ENCODE measurements around the gene GRXCR2. TPM values are rescaled to one million over a fixed set of nuclear protein-coding genes. Genes with fewer than 3 reads are reported as not detected.
"Not testable (repeated sequence)": the region's sequence is repeated elsewhere in the genome, so short reads cannot be mapped to it uniquely, and the experiment has no call there.

GRXCR2 gene
- total and polyA plus RNA-seq, 2 donors, result 0.05 TPM

DNA sequence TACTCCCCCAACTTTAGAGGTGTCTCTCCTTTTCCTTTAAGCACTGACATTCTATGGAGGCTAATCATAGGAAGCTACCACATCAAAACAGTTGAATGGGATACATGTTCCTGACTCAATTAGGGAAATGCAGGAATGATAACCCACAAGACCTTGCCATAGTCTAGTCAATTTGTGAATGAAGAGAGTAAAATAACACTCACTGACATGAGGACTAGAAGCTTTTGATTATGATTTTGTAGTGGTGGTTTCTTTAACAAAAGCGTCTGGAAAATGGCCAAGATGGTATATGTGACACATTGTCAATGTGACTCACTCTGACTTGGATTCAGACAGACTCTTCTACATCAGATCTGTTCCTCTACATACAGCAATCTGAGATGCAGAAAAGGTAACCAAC, 24.0 kb downstream of the GRXCR2 start:
- 90% methylated on average over 1 of the region's 1 CpG for WGBS
- H3K36me3 ChIP-seq (ENCODE audit: control insufficient read depth in 2 of 2, insufficient read depth in 2 of 2, low read length in 1 of 2), result no peaks in the 10 kb centered on the region
- no peak overlapping the region for H3K4me3 ChIP-seq (ENCODE audit: low read length in 2 of 2)
- no peaks in the 10 kb centered on the region for H3K9me3 ChIP-seq (ENCODE audit: control insufficient read depth in 2 of 2, insufficient read depth in 1 of 2, low read length in 1 of 2)
- no peak overlapping the region for H3K27ac ChIP-seq (ENCODE audit: low read depth in 1 of 2, low read length in 1 of 2)
- H3K4me1 ChIP-seq (ENCODE audit: control insufficient read depth in 2 of 2, insufficient read depth in 2 of 2, low read length in 2 of 2), result no peaks in the 10 kb centered on the region
- no peak for DNase-seq (ENCODE audit: low read depth in 6 of 9, low spot score in 9 of 9)
- H3K27me3 ChIP-seq (ENCODE audit: control insufficient read depth in 2 of 2, insufficient read depth in 1 of 2, low read length in 1 of 2), result no peaks in the 10 kb centered on the region

DNA sequence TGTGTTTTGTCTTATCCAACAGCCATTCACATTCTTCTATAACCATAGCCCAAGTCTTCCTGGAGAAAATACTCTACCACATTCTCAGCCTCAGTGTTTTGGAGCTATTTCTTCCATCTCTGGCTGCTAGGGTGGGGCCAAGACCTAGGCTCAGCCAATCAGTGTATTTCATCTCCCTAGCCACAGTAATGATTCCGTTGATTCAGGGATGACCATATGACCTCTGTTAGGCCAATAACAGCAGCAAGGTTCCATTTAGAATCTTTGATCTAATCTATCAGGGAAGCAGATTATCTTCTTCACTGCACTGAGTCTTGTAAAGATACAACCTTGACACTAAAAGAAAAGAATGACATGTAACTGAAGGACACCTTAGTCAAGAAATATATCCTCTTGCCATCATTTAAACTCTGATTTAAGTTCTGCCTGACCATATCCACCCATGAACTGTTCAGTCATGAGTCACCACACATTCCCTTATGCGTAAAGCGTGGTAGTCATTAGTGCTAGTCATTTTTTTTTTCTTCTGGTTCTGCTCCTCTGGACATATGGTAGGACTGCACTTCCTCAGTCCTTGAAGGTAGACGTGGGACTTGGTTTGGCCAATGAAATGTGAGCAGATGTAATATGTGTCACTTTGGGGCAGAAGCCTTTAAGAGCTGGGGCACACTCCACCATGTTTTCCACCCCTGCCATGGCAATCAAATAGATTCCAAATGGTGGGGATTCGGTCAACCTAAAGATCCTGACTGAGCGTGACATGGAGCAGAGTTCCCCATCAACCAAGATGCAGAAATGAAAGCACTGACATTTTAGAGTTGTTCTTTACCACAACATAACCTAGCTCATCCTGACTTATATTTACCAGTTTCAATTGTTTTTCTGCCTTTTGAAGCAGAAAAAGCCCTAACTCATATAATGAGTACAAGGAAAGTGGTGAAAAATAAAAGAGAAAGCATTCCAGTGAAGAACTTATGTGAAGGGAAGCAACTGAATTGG, 25.0 kb downstream of the GRXCR2 start:
- H3K27me3 ChIP-seq (ENCODE audit: control insufficient read depth in 2 of 2, insufficient read depth in 1 of 2, low read length in 1 of 2), result no peaks in the 10 kb centered on the region
- DNase-seq (ENCODE audit: low read depth in 6 of 9, low spot score in 9 of 9), result no peak
- no peaks in the 10 kb centered on the region for H3K9me3 ChIP-seq (ENCODE audit: control insufficient read depth in 2 of 2, insufficient read depth in 1 of 2, low read length in 1 of 2)
- no peak overlapping the region for H3K4me3 ChIP-seq (ENCODE audit: low read length in 2 of 2)
- H3K4me1 ChIP-seq (ENCODE audit: control insufficient read depth in 2 of 2, insufficient read depth in 2 of 2, low read length in 2 of 2), result no peaks in the 10 kb centered on the region
- H3K27ac ChIP-seq (ENCODE audit: low read depth in 1 of 2, low read length in 1 of 2), result no peak overlapping the region
- no peaks in the 10 kb centered on the region for H3K36me3 ChIP-seq (ENCODE audit: control insufficient read depth in 2 of 2, insufficient read depth in 2 of 2, low read length in 1 of 2)
- WGBS, result 97% methylated on average over 6 of the region's 6 CpGs

DNA sequence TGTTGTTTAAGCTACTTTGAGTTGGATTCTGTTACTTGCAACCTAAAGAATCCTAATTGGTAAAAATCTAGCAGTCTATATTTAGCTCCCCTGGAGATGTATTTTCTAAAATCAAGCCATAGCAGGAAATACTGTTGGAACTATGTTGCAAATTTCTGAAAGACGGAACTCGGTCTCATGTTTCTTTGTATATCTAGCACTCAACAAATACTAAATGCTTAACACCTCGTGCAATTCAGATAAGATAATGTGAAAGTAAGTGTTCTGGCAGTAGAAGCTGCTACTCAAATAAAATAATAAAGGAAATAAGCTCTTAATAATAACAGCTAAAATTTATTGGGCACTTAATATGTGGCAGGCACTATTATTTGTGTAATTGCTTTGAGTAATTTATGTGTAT, 26.7 kb downstream of the GRXCR2 start:
- 92% methylated on average over 3 of the region's 3 CpGs for WGBS
- H3K27me3 ChIP-seq (ENCODE audit: control insufficient read depth in 2 of 2, insufficient read depth in 1 of 2, low read length in 1 of 2), result no peaks in the 10 kb centered on the region
- no peak overlapping the region for H3K27ac ChIP-seq (ENCODE audit: low read depth in 1 of 2, low read length in 1 of 2)
- H3K9me3 ChIP-seq (ENCODE audit: control insufficient read depth in 2 of 2, insufficient read depth in 1 of 2, low read length in 1 of 2), result no peaks in the 10 kb centered on the region
- H3K4me3 ChIP-seq (ENCODE audit: low read length in 2 of 2), result no peak overlapping the region
- no peaks in the 10 kb centered on the region for H3K36me3 ChIP-seq (ENCODE audit: control insufficient read depth in 2 of 2, insufficient read depth in 2 of 2, low read length in 1 of 2)
- no peaks in the 10 kb centered on the region for H3K4me1 ChIP-seq (ENCODE audit: control insufficient read depth in 2 of 2, insufficient read depth in 2 of 2, low read length in 2 of 2)
- no peak for DNase-seq (ENCODE audit: low read depth in 6 of 9, low spot score in 9 of 9)

DNA sequence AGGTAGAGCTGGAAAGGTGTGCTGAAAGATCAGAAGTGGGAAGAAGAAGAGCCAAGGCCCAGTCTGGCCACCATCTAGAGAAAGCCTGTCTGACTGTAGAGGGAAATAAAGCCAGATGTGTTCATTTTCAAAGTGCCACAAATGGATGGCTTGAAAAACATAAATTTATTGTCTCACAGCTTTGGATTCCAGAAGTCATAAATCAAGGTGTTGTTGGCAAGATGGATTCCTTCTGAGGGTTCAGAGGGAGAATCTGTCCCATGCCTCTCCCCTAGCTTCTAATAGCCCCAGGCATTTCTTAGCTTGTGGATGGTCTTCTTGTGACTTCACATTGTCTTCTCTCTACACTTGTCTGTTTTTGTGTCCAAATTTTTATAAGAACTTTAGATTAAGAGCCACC, 31.5 kb downstream of the GRXCR2 start:
- no peak overlapping the region for H3K27ac ChIP-seq (ENCODE audit: low read depth in 1 of 2, low read length in 1 of 2)
- H3K36me3 ChIP-seq (ENCODE audit: control insufficient read depth in 2 of 2, insufficient read depth in 2 of 2, low read length in 1 of 2), result no peaks in the 10 kb centered on the region
- DNase-seq (ENCODE audit: low read depth in 6 of 9, low spot score in 9 of 9), result no peak
- no peak overlapping the region for H3K4me3 ChIP-seq (ENCODE audit: low read length in 2 of 2)
- no peaks in the 10 kb centered on the region for H3K9me3 ChIP-seq (ENCODE audit: control insufficient read depth in 2 of 2, insufficient read depth in 1 of 2, low read length in 1 of 2)
- H3K4me1 ChIP-seq (ENCODE audit: control insufficient read depth in 2 of 2, insufficient read depth in 2 of 2, low read length in 2 of 2), result no peaks in the 10 kb centered on the region
- H3K27me3 ChIP-seq (ENCODE audit: control insufficient read depth in 2 of 2, insufficient read depth in 1 of 2, low read length in 1 of 2), result no peaks in the 10 kb centered on the region

DNA sequence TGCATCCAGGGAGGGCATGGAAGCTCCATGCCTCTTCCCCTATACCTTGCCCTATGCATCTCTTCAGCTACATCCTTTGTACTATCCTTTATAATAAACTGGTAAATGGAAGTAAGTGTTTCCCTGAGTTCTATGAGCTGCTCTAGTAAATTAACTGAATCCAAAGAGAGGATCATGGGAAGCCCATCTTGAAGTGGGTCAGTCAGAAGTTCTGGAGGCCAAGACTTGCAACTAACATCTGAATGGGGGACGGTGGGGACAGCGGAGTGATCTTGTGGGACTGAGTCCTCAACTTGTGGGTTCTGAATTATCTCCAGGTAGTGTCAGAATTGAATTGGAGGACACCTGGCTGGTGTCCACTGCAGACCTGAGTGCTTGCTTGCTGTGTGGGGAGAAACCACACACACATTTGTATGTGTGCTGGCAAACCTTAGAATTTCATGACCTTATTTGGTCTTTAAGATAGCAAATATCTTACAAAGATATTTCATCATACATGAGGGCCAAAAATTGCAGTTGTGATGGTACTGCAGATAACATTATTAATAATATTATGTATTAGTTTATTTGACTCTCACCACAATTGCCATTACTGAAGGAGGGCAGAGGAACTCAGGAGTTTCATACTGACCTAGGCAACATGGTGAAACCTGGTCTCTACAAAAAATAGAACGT, 32.2 kb downstream of the GRXCR2 start:
- H3K27me3 ChIP-seq (ENCODE audit: control insufficient read depth in 2 of 2, insufficient read depth in 1 of 2, low read length in 1 of 2), result peaks cover 0 to under 1% of the 10 kb centered on the region in 2 donors
- no peak for DNase-seq (ENCODE audit: low read depth in 6 of 9, low spot score in 9 of 9)
- peaks cover 5% of the 10 kb centered on the region in 2 donors for H3K4me1 ChIP-seq (ENCODE audit: control insufficient read depth in 2 of 2, insufficient read depth in 2 of 2, low read length in 2 of 2)
- no peaks in the 10 kb centered on the region for H3K9me3 ChIP-seq (ENCODE audit: control insufficient read depth in 2 of 2, insufficient read depth in 1 of 2, low read length in 1 of 2)
- H3K27ac ChIP-seq (ENCODE audit: low read depth in 1 of 2, low read length in 1 of 2), result no peak overlapping the region
- WGBS, result 96% methylated on average over 3 of the region's 3 CpGs
- no peak overlapping the region for H3K4me3 ChIP-seq (ENCODE audit: low read length in 2 of 2)
- no peaks in the 10 kb centered on the region for H3K36me3 ChIP-seq (ENCODE audit: control insufficient read depth in 2 of 2, insufficient read depth in 2 of 2, low read length in 1 of 2)

DNA sequence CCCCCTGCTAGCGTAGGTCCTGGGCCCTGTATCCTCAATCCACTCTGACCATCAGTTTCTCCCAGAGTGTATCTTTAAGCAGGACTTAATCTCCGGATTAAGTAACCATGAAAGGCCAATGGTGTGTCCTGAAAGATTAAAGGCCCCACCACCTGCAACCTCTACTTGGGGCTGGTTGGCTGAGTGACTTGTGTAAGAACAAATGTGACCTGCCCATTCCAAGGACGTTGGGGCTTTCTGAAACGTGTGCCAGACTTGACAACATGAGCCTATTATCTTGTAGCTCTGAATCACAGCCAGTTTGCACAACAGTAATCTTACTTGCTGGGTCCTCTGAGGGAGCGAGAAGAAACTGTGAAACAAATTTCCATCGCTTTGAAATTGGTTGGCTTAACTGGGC, 34.5 kb downstream of the GRXCR2 start:
- peaks cover 0 to 10% of the 10 kb centered on the region in 2 donors for H3K27me3 ChIP-seq (ENCODE audit: control insufficient read depth in 2 of 2, insufficient read depth in 1 of 2, low read length in 1 of 2)
- peaks cover 7 to 8% of the 10 kb centered on the region in 2 donors for H3K4me1 ChIP-seq (ENCODE audit: control insufficient read depth in 2 of 2, insufficient read depth in 2 of 2, low read length in 2 of 2)
- no peak overlapping the region for H3K4me3 ChIP-seq (ENCODE audit: low read length in 2 of 2)
- no peaks in the 10 kb centered on the region for H3K36me3 ChIP-seq (ENCODE audit: control insufficient read depth in 2 of 2, insufficient read depth in 2 of 2, low read length in 1 of 2)
- 95% methylated on average over 6 of the region's 6 CpGs for WGBS
- no peak for DNase-seq (ENCODE audit: low read depth in 6 of 9, low spot score in 9 of 9)
- H3K27ac ChIP-seq (ENCODE audit: low read depth in 1 of 2, low read length in 1 of 2), result no peak overlapping the region
- H3K9me3 ChIP-seq (ENCODE audit: control insufficient read depth in 2 of 2, insufficient read depth in 1 of 2, low read length in 1 of 2), result peaks cover 0 to 1% of the 10 kb centered on the region in 2 donors

DNA sequence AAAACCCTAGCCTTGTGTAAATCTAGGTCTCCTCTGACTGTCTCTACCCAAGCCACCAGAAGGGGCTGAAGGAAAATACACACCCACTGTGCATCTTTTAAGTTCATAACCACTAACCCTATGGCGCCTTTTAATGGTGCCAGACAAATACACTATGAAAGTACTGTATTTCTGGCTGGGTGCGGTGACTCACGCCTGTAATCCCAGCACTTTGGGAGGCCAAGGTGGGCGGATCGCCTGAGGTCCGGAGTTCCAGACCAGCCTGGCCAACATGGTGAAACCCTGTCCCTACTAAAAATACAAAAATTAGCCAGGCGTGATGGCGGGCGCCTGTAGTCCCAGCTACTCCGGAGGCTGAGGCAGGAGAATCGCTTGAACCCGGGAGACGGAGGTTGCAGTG, 36.6 kb downstream of the GRXCR2 start:
- H3K36me3 ChIP-seq (ENCODE audit: control insufficient read depth in 2 of 2, insufficient read depth in 2 of 2, low read length in 1 of 2); H3K4me3 ChIP-seq (ENCODE audit: low read length in 2 of 2); H3K4me1 ChIP-seq (ENCODE audit: control insufficient read depth in 2 of 2, insufficient read depth in 2 of 2, low read length in 2 of 2); DNase-seq (ENCODE audit: low read depth in 6 of 9, low spot score in 9 of 9); H3K27ac ChIP-seq (ENCODE audit: low read depth in 1 of 2, low read length in 1 of 2); H3K9me3 ChIP-seq (ENCODE audit: control insufficient read depth in 2 of 2, insufficient read depth in 1 of 2, low read length in 1 of 2): not testable (repeated sequence)
- H3K27me3 ChIP-seq (ENCODE audit: control insufficient read depth in 2 of 2, insufficient read depth in 1 of 2, low read length in 1 of 2), result peaks cover 0 to 10% of the 10 kb centered on the region in 2 donors
- 98% methylated on average over 13 of the region's 13 CpGs for WGBS

DNA sequence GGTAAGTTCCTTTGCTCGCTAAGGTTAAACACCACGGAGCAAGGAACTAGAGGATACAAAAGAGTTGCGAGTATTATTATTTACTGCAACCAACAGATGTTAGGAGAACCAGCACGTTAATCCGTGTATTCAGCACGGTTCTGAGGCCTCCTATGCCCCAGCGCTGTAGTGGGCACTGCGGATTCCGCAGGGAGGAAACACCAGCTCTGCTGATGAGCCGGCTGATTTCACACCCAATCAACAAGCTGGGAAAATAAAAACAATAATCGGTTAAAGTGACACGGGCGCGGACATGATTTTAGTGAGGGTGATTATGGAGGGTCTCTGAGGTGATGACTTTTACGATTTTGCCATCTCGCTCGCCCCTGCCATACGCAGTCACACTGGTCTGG, 37.0 kb downstream of the GRXCR2 start:
- 43% methylated on average over 18 of the region's 18 CpGs for WGBS
- H3K9me3 ChIP-seq (ENCODE audit: control insufficient read depth in 2 of 2, insufficient read depth in 1 of 2, low read length in 1 of 2), result peaks cover 0 to 1% of the 10 kb centered on the region in 2 donors
- peaks cover 7 to 10% of the 10 kb centered on the region in 2 donors for H3K4me1 ChIP-seq (ENCODE audit: control insufficient read depth in 2 of 2, insufficient read depth in 2 of 2, low read length in 2 of 2)
- no peaks in the 10 kb centered on the region for H3K36me3 ChIP-seq (ENCODE audit: control insufficient read depth in 2 of 2, insufficient read depth in 2 of 2, low read length in 1 of 2)
- peak overlapping the region; percentile 43 to 48 for H3K4me3 ChIP-seq (ENCODE audit: low read length in 2 of 2)
- H3K27ac ChIP-seq (ENCODE audit: low read depth in 1 of 2, low read length in 1 of 2), result no peak overlapping the region
- peaks cover 0 to 10% of the 10 kb centered on the region in 2 donors for H3K27me3 ChIP-seq (ENCODE audit: control insufficient read depth in 2 of 2, insufficient read depth in 1 of 2, low read length in 1 of 2)
- no peak for DNase-seq (ENCODE audit: low read depth in 6 of 9, low spot score in 9 of 9)
